Lung (tissue), 12 donors: Measurements from ENCODE around the gene IL6R. TPM values are rescaled to one million over a fixed set of nuclear protein-coding genes. Genes with fewer than 3 reads are reported as not detected.

Experiments
- ATAC-seq: fragments of 200-7000 bp; cut with Tn5 transposase; one replicate; pipeline ENCODE4 v1.9.1; 2020; ENCODE audit warnings: moderate number of reproducible peaks; ENCODE audit not compliant: insufficient read depth, low FRiP score
- DNase-seq, 3 donors: peaks; one replicate each; pipeline ENCODE4 v3.0.0-alpha.2; 2013 to 2017
- H3K27ac ChIP-seq, 2 donors: one replicate each; pipeline ENCODE4 v1.5.1; 2013; ENCODE audit warnings: mild to moderate bottlenecking in 2 of 2, moderate library complexity in 2 of 2, control low read depth in 1 of 2, inconsistent platforms in 1 of 2, low read depth in 1 of 2, low read length in 1 of 2
- H3K27me3 ChIP-seq, 3 donors: one replicate each; pipeline ENCODE4 v1.5.1; 2013; ENCODE audit warnings: low read length in 2 of 3; ENCODE audit not compliant: control insufficient read depth in 3 of 3, insufficient read depth in 3 of 3
- H3K36me3 ChIP-seq, 4 donors: one replicate each; pipeline ENCODE4 v1.5.1; 2013; ENCODE audit warnings: low read length in 4 of 4, mild to moderate bottlenecking in 1 of 4, moderate library complexity in 1 of 4; ENCODE audit not compliant: control insufficient read depth in 4 of 4, insufficient read depth in 4 of 4
- H3K4me1 ChIP-seq, 5 donors: one replicate each; pipeline ENCODE4 v1.5.1; 2013; ENCODE audit warnings: low read length in 5 of 5, mild to moderate bottlenecking in 2 of 5, moderate library complexity in 1 of 5; ENCODE audit not compliant: control insufficient read depth in 5 of 5, insufficient read depth in 5 of 5
- H3K4me3 ChIP-seq: one replicate; pipeline ENCODE4 v1.5.1; 2013; ENCODE audit warnings: mild to moderate bottlenecking, control low read depth, moderate library complexity
- H3K9ac ChIP-seq, 2 donors: one replicate each; pipeline ENCODE4 v1.5.1; 2013; ENCODE audit warnings: low read length in 2 of 2, control low read depth in 1 of 2; ENCODE audit not compliant: insufficient read depth in 1 of 2
- H3K9me3 ChIP-seq, 4 donors: one replicate each; pipeline ENCODE4 v1.5.1; 2013; ENCODE audit warnings: low read length in 3 of 4, mild to moderate bottlenecking in 1 of 4, moderate library complexity in 1 of 4; ENCODE audit not compliant: control insufficient read depth in 4 of 4, insufficient read depth in 3 of 4
- CTCF ChIP-seq: IDR thresholded peaks from 2 replicates; pipeline ENCODE4 v1.5.1; 2012; ENCODE audit warnings: mild to moderate bottlenecking; ENCODE audit errors: control extremely low read depth, extremely low read depth
- WGBS, 2 donors: extraction: QIAGEN DNeasy Blood & Tissue Kit; methylation state at CpG; one replicate each; pipeline ENCODE4 v1.1.7; 2013; 5-methylcytosine and 5-hydroxymethylcytosine counted together
- polyA plus RNA-seq, 2 donors: library from polyadenylated mRNA; stranded (reverse); fragments of 200-250 nt; gene quantifications; one replicate each; pipeline ENCODE4 v1.2.1, GENCODE V29; 2013
- total RNA-seq, 2 donors: library from RNA; depleted of rRNA in 1 of 2; stranded (reverse); fragments of >200 nt in 1 of 2; gene quantifications; one replicate each; pipeline ENCODE4 v1.2.1, GENCODE V29; 2014 to 2021
- donor health status: control.
- donor health status: control.
- donor health status: Bipolar disorder and iron deficiency.
- donor health status: healthy.
- donor health status: DM: yes; HTN: yes; CAD: no.

IL6R gene
- total and polyA plus RNA-seq, 4 donors: 12.3 to 79.7 (median 32.0) TPM

DNA sequence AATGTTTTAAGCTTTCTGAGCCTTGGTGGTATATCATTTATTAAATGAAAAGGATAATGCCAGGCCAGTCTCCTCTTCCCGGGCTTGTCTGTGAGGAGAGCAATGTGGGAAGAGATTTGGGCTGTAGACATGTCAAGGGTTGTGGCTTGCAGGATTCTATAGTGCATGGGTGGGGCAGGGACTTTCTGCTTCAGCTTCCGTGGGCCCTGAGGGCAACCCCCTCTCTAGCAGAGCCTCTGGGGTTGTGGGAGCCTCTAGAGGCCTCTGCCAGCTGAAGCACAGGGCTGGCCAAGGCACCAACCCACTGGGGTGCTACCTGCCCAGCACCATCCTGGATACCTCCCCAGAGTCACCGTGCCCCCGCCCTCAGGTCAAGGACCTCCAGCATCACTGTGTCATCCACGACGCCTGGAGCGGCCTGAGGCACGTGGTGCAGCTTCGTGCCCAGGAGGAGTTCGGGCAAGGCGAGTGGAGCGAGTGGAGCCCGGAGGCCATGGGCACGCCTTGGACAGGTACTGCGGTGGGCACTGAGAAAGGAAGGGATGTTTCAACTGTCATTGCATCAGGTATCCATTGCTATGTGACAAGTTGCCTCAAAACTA lies 30.6 kb downstream of the IL6R start:
- no peak overlapping the region for H3K9ac ChIP-seq
- 95 to 98% methylated on average over 15 of the region's 15 CpGs for whole genome bisulfite sequencing, 2 donors
- peaks cover 0 to 15% (median 0%) of the 10 kb centered on the region in 4 donors for H3K36me3 ChIP-seq
- TF ChIP-seq CTCF: no peak
- H3K4me1 ChIP-seq: peaks cover 0 to 9% (median 4%) of the 10 kb centered on the region in 5 donors
- no peak overlapping the region for H3K4me3 ChIP-seq
- no peak overlapping the region for H3K27ac ChIP-seq
- H3K9me3 ChIP-seq: no peaks in the 10 kb centered on the region
- H3K27me3 ChIP-seq: no peaks in the 10 kb centered on the region
- no peak for ATAC-seq
- DNase-seq: no peak

GRCh38 chr1:154436433-154436832 lies 31.3 kb downstream of the IL6R start:
- WGBS, 2 donors: 86 to 90% methylated on average over 9 of the region's 9 CpGs
- Histone ChIP-seq H3K9ac (no peak overlapping the region), H3K4me3 (no peak overlapping the region), H3K4me1 (peaks cover 0 to 7% (median 3%) of the 10 kb centered on the region in 5 donors), H3K27ac (peak overlapping the region in 1 of 2 donors; percentile 33), H3K9me3 (no peaks in the 10 kb centered on the region), H3K36me3 (peaks cover 0 to 20% (median 2%) of the 10 kb centered on the region in 4 donors), H3K27me3 (no peaks in the 10 kb centered on the region)
- TF ChIP-seq CTCF: no peak
- ATAC-seq: no peak
- no peak for DNase-seq

- H3K36me3 ChIP-seq: peaks cover 0 to 32% (median 2%) of the 10 kb centered on the region in 4 donors
- ATAC-seq: no peak
- no peaks in the 10 kb centered on the region for H3K9me3 ChIP-seq
- TF ChIP-seq CTCF: no peak
- WGBS, 2 donors: 73 to 85% methylated on average over 6 of the region's 6 CpGs
- H3K4me1 ChIP-seq: peaks cover 0 to 6% (median 0%) of the 10 kb centered on the region in 5 donors
- H3K9ac ChIP-seq: no peak overlapping the region
- H3K4me3 ChIP-seq: no peak overlapping the region
- no peak for DNase-seq
- H3K27me3 ChIP-seq: no peaks in the 10 kb centered on the region
- peak overlapping the region in 1 of 2 donors; percentile 76 for H3K27ac ChIP-seq
These were observed 35.1 kb downstream of the IL6R start for GRCh38 chr1:154440036-154440804.
